Hepatocyte (in vitro differentiated cells): Measurements from ENCODE around the gene TMEM50A. TPM values are rescaled to one million over a fixed set of nuclear protein-coding genes. Genes with fewer than 3 reads are reported as not detected.
A peak's percentile ranks its signal among the peaks of the same experiment; 100 is the strongest.
"Not testable (repeated sequence)": the region's sequence is repeated elsewhere in the genome, so short reads cannot be mapped to it uniquely, and the experiment has no call there.

Source experiments
- DNase-seq: peaks from one replicate; pipeline ENCODE4 v3.0.0-alpha.2; 2016; ENCODE audit warnings: low spot score
- H2AFZ ChIP-seq: fragments of 200-600 bp; sonication (generic); 2 replicates; pipeline ENCODE4 v1.6.0; 2016; ENCODE audit warnings: antibody characterized with exemption, mild to moderate bottlenecking
- H3K27ac ChIP-seq: fragments of 200-600 bp; sonication (generic); 2 replicates; pipeline ENCODE4 v1.5.1; 2016; ENCODE audit warnings: mild to moderate bottlenecking
- H3K27me3 ChIP-seq: fragments of 200-600 bp; sonication (generic); 2 replicates; pipeline ENCODE4 v1.6.1; 2016
- H3K36me3 ChIP-seq: fragments of 200-600 bp; sonication (generic); replicated peaks from 2 replicates; pipeline ENCODE4 v1.5.1; 2016; ENCODE audit warnings: low read depth; ENCODE audit not compliant: insufficient read depth
- H3K4me1 ChIP-seq: fragments of 200-600 bp; sonication (generic); 2 replicates; pipeline ENCODE4 v1.5.1; 2016; ENCODE audit warnings: mild to moderate bottlenecking, moderate library complexity; ENCODE audit not compliant: insufficient read depth
- H3K4me2 ChIP-seq: fragments of 200-600 bp; sonication (generic); 2 replicates; pipeline ENCODE4 v1.6.0; 2016
- H3K4me3 ChIP-seq: fragments of 200-600 bp; sonication (generic); 2 replicates; pipeline ENCODE4 v1.5.1; 2016; ENCODE audit warnings: mild to moderate bottlenecking
- H3K79me2 ChIP-seq: fragments of 200-600 bp; sonication (generic); 2 replicates; pipeline ENCODE4 v1.6.0; 2017; ENCODE audit warnings: mild to moderate bottlenecking
- H3K9me2 ChIP-seq: fragments of 200-600 bp; sonication (generic); replicated peaks from 2 replicates; pipeline ENCODE4 v1.6.0; 2017; ENCODE audit warnings: mild to moderate bottlenecking; ENCODE audit not compliant: insufficient read depth
- H3K9me3 ChIP-seq: fragments of 200-600 bp; sonication (generic); 2 replicates; pipeline ENCODE4 v1.5.1; 2016; ENCODE audit warnings: low read depth, mild to moderate bottlenecking
- H4K20me1 ChIP-seq: fragments of 200-600 bp; sonication (generic); 2 replicates; pipeline ENCODE4 v1.6.0; 2016; ENCODE audit warnings: mild to moderate bottlenecking; ENCODE audit not compliant: insufficient read depth, poor library complexity, severe bottlenecking
- CTCF ChIP-seq: fragments of 200-600 bp; sonication (generic); IDR thresholded peaks from 2 replicates; pipeline ENCODE4 v1.5.1; 2016; ENCODE audit warnings: antibody characterized with exemption, mild to moderate bottlenecking; ENCODE audit not compliant: poor library complexity
- WGBS: methylation state at CpG from one replicate; pipeline ENCODE4 v1.1.6; 2016; ENCODE audit warnings: low lambda C conversion rate; ENCODE audit errors: missing lambda C conversion rate; 5-methylcytosine and 5-hydroxymethylcytosine counted together
- polyA plus RNA-seq: library from polyadenylated mRNA; unstranded; fragments of >200 nt; fragmentation: Nextera tagmentation; extraction: Ambion mirVana; gene quantifications from 2 replicates; pipeline ENCODE4 v1.2.1, GENCODE V29; 2016
- total RNA-seq: library from RNA; depleted of rRNA; stranded (reverse); fragments of >200 nt; gene quantifications from 2 replicates; pipeline ENCODE4 v1.2.3, GENCODE V29; 2014

TMEM50A gene
- total and polyA plus RNA-seq, 2 experiments from 2014 or later, result 98.2 to 151 TPM

- not testable (repeated sequence) for DNase-seq, H3K4me3 ChIP-seq, H3K36me3 ChIP-seq, H3K27me3 ChIP-seq, H3K27ac ChIP-seq, H3K79me2 ChIP-seq, H3K4me2 ChIP-seq, H4K20me1 ChIP-seq, H3K9me2 ChIP-seq, H3K4me1 ChIP-seq, H2AFZ ChIP-seq, H3K9me3 ChIP-seq
- WGBS, result no CpG with 5 or more reads among the region's 17 CpGs
Measured at GRCh38 chr1:25327864-25328790, 10.0 kb upstream of the TMEM50A start.

GRCh38 chr1:25328791-25329185, 9.3 kb upstream of the TMEM50A start:
- 95% methylated on average over 4 of the region's 4 CpGs for WGBS
- not testable (repeated sequence) for H3K27me3 ChIP-seq, H3K4me1 ChIP-seq, H3K27ac ChIP-seq, H3K4me2 ChIP-seq, DNase-seq, H3K9me3 ChIP-seq, H4K20me1 ChIP-seq, H3K36me3 ChIP-seq, H3K9me2 ChIP-seq, H3K4me3 ChIP-seq, H2AFZ ChIP-seq, H3K79me2 ChIP-seq

GRCh38 chr1:25329336-25329735, 8.8 kb upstream of the TMEM50A start:
- H3K4me3 ChIP-seq, H3K9me3 ChIP-seq, H3K79me2 ChIP-seq, H3K9me2 ChIP-seq, H3K4me2 ChIP-seq, H3K27ac ChIP-seq, H3K27me3 ChIP-seq, H3K4me1 ChIP-seq, H3K36me3 ChIP-seq, H2AFZ ChIP-seq, DNase-seq, H4K20me1 ChIP-seq: not testable (repeated sequence)
- WGBS, result 94% methylated on average over 5 of the region's 5 CpGs

- not testable (repeated sequence) for H3K36me3 ChIP-seq, H3K27ac ChIP-seq, H3K4me2 ChIP-seq, H3K9me2 ChIP-seq, H3K27me3 ChIP-seq, DNase-seq, H3K9me3 ChIP-seq, H3K4me3 ChIP-seq, H2AFZ ChIP-seq, H3K79me2 ChIP-seq, H4K20me1 ChIP-seq, H3K4me1 ChIP-seq
- 72% methylated on average over 5 of the region's 5 CpGs for WGBS
Measured at GRCh38 chr1:25329950-25330349, 8.2 kb upstream of the TMEM50A start.

GRCh38 chr1:25336922-25337354, 1.2 kb upstream of the TMEM50A start:
- H3K27me3 ChIP-seq, H3K27ac ChIP-seq, H3K9me2 ChIP-seq, H3K36me3 ChIP-seq, DNase-seq, H3K9me3 ChIP-seq: not testable (repeated sequence)
- Histone ChIP-seq H3K79me2 (peaks cover 34% of the 10 kb centered on the region), H3K4me1 (peaks cover 12% of the 10 kb centered on the region), H3K4me2 (peak overlapping the region; percentile 99), H2AFZ (peak overlapping the region; percentile 56), H3K4me3 (peak overlapping the region; percentile 83), H4K20me1 (peaks cover 16% of the 10 kb centered on the region)
- peak; percentile 23 for TF ChIP-seq CTCF
- under 1% methylated on average over 25 of the region's 29 CpGs for WGBS

GRCh38 chr1:25337483-25338187, 499 bp upstream of the TMEM50A start:
- not testable (repeated sequence) for H3K27me3 ChIP-seq, H3K36me3 ChIP-seq, H3K9me3 ChIP-seq, DNase-seq, H3K9me2 ChIP-seq
- Histone ChIP-seq H2AFZ (peak overlapping the region; percentile 73), H3K79me2 (peaks cover 41% of the 10 kb centered on the region), H3K4me3 (peak overlapping the region; percentile 83), H4K20me1 (peaks cover 19% of the 10 kb centered on the region), H3K4me2 (peak overlapping the region; percentile 73), H3K27ac (peak overlapping the region; percentile 98), H3K4me1 (peaks cover 12% of the 10 kb centered on the region)
- whole genome bisulfite sequencing, result 0% methylated on average over 16 of the region's 39 CpGs
